GM12875 (cell line): Measurements from ENCODE around the gene GRIK4.

Experiments used
- H3K4me3 ChIP-seq: one replicate; pipeline ENCODE4 v1.5.1; 2011; ENCODE audit warnings: low read depth, low read length, control low read depth
- TF ChIP-seq, protein P1 (sequence below): IDR thresholded peaks from 2 replicates; pipeline ENCODE4 v1.5.1; 2011; ENCODE audit warnings: low read depth, mild to moderate bottlenecking, control low read depth, inconsistent platforms, low read length, moderate library complexity, borderline replicate concordance; ENCODE audit not compliant: insufficient read depth

GRIK4 gene

DNA sequence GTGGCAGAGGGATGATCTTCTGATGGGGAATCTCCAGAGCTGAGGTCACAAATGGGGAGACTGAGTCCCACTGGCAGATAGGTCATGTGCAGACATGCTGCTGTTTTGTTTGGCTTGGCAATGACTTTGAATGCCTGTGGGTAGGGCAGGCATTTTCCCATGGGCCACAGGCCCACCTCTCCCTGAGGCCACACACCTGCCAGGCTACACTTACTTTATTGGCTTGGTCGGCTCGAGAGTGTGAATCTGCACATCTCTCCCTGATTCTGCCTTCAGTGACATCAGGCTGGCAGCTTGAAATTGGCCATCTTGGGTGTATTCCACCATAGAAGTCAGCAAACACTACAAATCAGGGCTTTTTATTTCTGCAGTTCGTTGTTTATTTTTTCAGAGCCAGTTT lies 91.5 kb downstream of the GRIK4 start:
- H3K4me3 ChIP-seq, result no peak overlapping the region
- TF ChIP-seq, protein P1, sequence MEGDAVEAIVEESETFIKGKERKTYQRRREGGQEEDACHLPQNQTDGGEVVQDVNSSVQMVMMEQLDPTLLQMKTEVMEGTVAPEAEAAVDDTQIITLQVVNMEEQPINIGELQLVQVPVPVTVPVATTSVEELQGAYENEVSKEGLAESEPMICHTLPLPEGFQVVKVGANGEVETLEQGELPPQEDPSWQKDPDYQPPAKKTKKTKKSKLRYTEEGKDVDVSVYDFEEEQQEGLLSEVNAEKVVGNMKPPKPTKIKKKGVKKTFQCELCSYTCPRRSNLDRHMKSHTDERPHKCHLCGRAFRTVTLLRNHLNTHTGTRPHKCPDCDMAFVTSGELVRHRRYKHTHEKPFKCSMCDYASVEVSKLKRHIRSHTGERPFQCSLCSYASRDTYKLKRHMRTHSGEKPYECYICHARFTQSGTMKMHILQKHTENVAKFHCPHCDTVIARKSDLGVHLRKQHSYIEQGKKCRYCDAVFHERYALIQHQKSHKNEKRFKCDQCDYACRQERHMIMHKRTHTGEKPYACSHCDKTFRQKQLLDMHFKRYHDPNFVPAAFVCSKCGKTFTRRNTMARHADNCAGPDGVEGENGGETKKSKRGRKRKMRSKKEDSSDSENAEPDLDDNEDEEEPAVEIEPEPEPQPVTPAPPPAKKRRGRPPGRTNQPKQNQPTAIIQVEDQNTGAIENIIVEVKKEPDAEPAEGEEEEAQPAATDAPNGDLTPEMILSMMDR, result no peak

DNA sequence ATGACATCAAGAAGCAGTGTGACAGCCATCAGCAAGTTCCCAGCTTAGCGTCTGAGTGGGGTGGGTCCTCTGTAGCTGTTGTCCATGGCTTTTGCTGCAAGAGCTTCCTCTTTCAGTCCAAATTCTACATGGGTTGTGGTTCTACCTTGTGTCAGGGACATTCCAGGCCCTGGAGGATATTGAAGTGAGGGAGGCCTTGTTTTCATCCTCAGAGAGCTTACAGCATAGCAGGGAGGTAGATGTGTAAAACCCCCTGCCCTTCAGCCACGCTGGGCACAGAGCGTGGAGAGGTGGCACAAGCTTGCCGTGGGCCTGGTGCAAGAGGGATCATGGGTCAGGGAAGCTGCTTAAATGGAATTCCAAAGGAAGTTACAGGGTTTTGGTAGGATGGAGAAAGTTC lies 93.9 kb downstream of the GRIK4 start:
- TF ChIP-seq, protein P1, result no peak
- no peak overlapping the region for H3K4me3 ChIP-seq

DNA sequence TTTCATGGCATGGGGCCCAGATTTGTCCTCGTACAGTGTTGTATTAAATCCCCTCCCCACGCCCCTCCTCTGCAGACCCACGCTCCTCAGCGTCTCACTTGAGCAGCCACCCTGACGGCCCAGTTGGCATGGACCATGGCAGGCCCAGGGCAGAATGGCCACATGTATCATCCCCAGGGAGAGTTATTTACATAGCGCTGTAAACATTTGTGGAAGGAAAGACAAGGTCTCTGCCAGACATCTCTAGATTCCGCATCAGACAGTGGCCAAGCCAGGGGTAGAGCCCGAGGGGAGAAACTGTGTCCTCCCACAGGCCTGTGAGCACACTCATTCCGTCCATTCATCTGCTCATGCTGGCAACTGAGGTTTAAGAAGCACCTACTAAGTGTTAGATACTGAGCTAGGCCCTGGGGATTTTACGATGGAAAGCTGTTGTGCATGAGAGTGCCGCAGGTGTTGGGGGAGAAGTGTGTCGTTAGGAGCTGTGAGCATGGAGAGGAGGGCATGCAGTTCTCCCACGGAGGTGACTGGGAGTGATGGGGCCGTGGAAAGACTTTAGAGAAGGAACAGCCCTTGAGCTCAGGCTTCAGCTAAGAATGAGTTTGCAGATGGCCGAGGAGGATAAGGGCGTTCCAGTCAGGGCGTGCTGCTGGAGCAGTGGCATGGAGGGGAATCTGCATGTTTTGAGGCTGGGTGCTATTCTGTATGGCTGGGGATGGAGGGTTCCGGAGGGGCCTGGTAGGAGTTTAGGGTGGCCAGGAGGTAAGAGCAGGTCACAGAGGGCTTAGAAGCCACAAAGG lies 94.9 kb downstream of the GRIK4 start:
- TF ChIP-seq, protein P1, result no peak
- no peak overlapping the region for H3K4me3 ChIP-seq

DNA sequence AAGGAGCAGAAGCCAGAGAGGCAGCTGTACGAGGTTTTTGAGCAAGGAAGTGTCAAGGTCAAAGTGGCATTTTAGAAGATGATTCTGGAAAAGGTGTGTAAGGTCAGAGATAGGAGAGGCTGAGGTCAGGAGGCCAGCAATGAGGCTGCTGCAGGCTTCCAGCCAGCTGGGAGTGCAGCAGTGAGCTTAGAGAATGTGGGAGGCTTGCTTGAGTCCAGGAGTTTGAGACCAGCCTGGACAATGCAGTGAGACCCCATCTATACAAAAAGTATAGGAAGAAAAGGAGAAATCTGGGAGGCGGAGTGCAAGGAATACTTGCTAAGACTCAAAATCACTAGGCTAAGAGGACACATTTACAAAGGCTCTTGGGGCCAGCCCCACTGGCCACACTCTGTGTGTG lies 96.5 kb downstream of the GRIK4 start:
- no peak overlapping the region for H3K4me3 ChIP-seq
- TF ChIP-seq, protein P1, result no peak

DNA sequence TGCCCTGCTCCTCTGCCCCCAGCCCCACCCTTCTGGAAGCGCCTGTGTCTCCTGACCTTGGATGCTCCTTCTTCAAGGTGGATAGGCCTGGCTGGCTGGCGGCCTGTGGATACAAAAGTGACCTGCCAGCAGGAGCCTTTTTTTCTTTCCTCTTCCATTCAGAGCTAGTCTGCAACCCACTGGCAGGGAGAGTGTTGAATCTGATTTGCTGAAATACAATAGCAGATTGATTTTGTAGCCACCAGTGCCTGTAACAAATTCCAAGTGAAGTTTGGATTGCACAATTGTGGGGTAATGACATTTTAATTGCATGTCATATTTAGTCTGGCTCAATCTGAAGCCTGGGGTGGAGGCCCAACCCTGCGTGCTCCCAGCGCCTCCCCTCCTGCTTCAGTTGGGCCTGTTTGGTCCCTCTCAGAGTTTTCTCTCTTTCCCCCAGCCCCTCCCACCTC lies 97.2 kb downstream of the GRIK4 start:
- H3K4me3 ChIP-seq, result no peak overlapping the region
- TF ChIP-seq, protein P1, result no peak

DNA sequence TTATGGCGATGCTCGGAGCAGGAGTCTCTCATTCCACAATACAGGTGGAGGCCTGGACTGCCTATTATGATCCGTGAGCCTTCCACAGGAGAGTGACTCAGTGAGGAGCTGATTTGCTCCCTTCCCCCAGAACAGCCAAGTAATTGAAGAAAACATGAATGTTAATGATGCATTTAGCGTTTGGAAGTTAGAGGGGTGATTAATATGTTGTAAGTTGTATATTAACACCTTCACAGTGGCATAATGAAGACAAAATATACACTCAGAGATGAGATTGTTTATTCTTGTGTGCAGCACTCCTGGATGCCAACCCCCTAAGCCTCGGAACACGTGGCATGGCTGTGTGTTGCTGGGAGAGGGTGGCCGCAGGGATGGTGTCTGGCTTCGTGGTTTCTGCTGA lies 98.6 kb downstream of the GRIK4 start:
- no peak overlapping the region for H3K4me3 ChIP-seq
- TF ChIP-seq, protein P1, result no peak

DNA sequence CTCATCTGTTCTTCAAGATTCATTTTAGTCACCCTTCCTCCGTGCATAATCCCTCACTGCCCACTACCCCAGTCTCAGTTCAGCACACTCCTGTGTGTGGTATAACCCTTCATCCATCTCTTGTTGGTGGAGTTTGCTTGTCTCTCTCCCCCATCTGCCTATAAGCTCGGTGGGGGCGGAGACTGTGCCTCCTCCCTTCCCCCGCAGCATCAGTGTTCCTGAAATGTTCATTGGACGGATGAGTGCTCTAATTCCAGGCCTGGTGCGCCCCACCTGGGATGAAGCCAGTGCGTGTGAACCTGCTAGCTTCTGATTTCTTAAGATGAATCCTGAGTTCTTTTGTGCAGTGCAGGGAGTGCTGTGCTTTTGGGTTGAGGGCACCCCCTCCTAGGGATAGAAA lies 100.0 kb downstream of the GRIK4 start:
- no peak overlapping the region for H3K4me3 ChIP-seq
- TF ChIP-seq, protein P1, result no peak
